SH-SY5Y (cell line): Measurements from ENCODE around the gene TRAP1.

Experiments
- GATA2 ChIP-seq: IDR thresholded peaks from 2 replicates; pipeline ENCODE4 v1.6.1; 2011; ENCODE audit warnings: mild to moderate bottlenecking, low read depth, low read length
- GATA3 ChIP-seq: IDR thresholded peaks from 2 replicates; pipeline ENCODE4 v1.6.1; 2011; ENCODE audit warnings: low read depth, mild to moderate bottlenecking, low read length, moderate library complexity

- TF ChIP-seq GATA2, result no peak
- no peak for TF ChIP-seq GATA3
Measured at GRCh38 chr16:3655396-3656159, 61.7 kb downstream of the TRAP1 start.
